Measurements from ENCODE around the gene WFIKKN1.

DNA sequence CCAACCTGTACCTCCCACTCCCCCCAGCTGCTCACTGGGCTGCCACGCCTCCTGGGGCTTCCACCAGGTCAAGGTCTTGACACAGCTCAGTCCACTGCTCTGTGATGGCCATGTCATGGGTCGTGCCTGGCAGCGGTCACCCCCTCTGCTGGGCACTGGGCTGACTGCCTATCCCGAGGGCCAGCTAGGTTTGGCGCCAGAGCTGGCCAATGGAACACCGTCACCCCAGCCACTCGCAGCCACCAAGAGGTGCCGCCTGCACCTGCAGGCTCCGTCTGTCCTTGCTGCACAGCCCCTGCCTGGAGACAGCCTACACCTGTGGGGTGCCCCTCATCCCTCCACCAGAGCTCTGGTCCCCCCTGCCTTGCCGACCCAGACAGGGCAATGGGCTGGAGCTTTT is 45.4 kb upstream of the WFIKKN1 start:
- TF ChIP-seq, protein P1, sequence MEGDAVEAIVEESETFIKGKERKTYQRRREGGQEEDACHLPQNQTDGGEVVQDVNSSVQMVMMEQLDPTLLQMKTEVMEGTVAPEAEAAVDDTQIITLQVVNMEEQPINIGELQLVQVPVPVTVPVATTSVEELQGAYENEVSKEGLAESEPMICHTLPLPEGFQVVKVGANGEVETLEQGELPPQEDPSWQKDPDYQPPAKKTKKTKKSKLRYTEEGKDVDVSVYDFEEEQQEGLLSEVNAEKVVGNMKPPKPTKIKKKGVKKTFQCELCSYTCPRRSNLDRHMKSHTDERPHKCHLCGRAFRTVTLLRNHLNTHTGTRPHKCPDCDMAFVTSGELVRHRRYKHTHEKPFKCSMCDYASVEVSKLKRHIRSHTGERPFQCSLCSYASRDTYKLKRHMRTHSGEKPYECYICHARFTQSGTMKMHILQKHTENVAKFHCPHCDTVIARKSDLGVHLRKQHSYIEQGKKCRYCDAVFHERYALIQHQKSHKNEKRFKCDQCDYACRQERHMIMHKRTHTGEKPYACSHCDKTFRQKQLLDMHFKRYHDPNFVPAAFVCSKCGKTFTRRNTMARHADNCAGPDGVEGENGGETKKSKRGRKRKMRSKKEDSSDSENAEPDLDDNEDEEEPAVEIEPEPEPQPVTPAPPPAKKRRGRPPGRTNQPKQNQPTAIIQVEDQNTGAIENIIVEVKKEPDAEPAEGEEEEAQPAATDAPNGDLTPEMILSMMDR (IDR thresholded peaks at IDR 0.05): no peak
- TF ChIP-seq EZH2 (IDR thresholded peaks at IDR 0.05; ENCODE audit: borderline replicate concordance, insufficient read depth, low read depth, low read length, poor library complexity, severe bottlenecking): no peak

Measured in B cell (primary cell).